ENCODE measurements around the gene FOXP2. TPM values are rescaled to one million over a fixed set of nuclear protein-coding genes. Genes with fewer than 3 reads are reported as not detected.
A peak's percentile ranks its signal among the peaks of the same experiment; 100 is the strongest.

The FOXP2 gene
- total RNA-seq, 4 donors from 2014 or later, result 11.8 to 25.8 (median 17.2) TPM

DNA sequence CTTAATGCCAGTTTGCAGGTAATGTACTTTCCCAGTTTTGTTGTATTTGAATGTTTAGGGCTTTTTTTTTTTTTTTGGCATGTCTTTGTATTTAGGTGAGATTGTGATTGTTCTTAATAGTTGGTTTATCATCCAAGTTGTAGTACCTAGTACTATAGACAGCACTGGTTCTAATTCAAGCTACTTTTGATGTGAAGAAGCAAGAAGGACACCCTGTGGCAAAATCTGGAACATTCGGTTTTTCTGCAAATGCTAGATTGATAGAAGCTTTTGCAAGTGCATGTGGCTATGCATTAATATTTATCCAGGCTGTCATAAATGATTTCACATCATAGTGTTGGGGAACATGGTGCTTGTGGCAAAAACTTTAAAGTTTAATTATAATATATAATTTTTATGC, 248.9 kb downstream of the FOXP2 start:
- no peak for TF ChIP-seq EP300 (IDR thresholded peaks at IDR 0.05)
- TF ChIP-seq, protein P1, sequence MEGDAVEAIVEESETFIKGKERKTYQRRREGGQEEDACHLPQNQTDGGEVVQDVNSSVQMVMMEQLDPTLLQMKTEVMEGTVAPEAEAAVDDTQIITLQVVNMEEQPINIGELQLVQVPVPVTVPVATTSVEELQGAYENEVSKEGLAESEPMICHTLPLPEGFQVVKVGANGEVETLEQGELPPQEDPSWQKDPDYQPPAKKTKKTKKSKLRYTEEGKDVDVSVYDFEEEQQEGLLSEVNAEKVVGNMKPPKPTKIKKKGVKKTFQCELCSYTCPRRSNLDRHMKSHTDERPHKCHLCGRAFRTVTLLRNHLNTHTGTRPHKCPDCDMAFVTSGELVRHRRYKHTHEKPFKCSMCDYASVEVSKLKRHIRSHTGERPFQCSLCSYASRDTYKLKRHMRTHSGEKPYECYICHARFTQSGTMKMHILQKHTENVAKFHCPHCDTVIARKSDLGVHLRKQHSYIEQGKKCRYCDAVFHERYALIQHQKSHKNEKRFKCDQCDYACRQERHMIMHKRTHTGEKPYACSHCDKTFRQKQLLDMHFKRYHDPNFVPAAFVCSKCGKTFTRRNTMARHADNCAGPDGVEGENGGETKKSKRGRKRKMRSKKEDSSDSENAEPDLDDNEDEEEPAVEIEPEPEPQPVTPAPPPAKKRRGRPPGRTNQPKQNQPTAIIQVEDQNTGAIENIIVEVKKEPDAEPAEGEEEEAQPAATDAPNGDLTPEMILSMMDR (IDR thresholded peaks at IDR 0.05), result peak in 1 of 5 experiments; percentile 14
- H3K27me3 ChIP-seq, result no peaks in the 10 kb centered on the region
- H3K9me3 ChIP-seq, result no peaks in the 10 kb centered on the region
- no peak overlapping the region for H3K27ac ChIP-seq
- DNase-seq (ENCODE audit: low spot score in 2 of 2), result no peak
- 35 to 84% methylated on average over 1 of the region's 1 CpG for WGBS, 2 donors
- no peaks in the 10 kb centered on the region for H3K36me3 ChIP-seq
- H3K4me1 ChIP-seq, result no peaks in the 10 kb centered on the region
- H3K4me3 ChIP-seq, result no peak overlapping the region

DNA sequence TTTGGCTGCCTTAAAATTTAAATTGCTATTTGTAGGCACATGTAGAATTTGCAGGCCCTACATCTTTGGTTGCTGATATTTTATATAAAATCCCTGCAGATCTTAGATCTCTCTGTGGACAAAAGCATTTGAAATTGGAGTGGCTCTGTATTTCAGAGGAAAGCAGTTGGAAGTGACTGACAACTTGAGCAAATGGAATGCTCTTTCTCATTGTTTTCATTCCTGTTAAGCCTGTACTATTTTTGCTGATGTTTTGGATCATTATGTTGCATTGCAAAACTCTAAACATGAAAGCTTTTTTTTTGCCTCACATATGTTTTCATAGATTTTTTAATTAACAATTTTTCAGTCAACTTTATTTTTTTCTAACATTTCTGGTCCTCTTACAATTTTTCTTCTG, 256.1 kb downstream of the FOXP2 start:
- Histone ChIP-seq H3K27ac (no peak overlapping the region), H3K4me1 (no peaks in the 10 kb centered on the region), H3K27me3 (no peaks in the 10 kb centered on the region), H3K9me3 (no peaks in the 10 kb centered on the region), H3K36me3 (no peaks in the 10 kb centered on the region), H3K4me3 (no peak overlapping the region)
- TF ChIP-seq EP300 (IDR thresholded peaks at IDR 0.05), result no peak
- TF ChIP-seq, protein P1 (IDR thresholded peaks at IDR 0.05), result no peak
- no peak for TF ChIP-seq POLR2A (IDR thresholded peaks at IDR 0.05)
- no peak for DNase-seq (ENCODE audit: low spot score in 2 of 2)

DNA sequence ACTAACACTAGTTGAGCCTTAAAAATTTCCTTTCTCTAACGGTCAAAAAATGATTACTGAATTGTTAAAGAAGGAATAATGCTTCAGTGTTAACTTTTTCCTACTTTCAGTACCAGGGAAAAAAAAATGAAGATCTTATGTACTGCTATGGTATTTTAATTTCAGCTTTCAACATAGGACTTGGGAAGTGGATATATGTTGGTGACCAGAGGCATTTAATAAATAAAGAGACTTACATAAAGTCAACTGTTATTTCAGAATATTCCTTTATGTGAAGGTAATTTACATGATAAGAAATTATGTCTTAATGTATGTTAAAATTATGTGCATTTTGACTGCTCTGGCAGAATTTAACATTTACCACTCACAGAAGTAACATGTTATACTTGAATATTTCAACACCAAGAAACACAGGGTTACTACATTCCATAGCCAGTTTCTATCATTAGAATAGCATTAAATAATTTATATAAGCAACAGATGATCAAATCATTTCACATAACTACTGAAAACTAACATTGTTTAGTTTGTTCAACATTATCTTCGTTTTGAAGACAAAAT, 257.0 kb downstream of the FOXP2 start:
- Histone ChIP-seq H3K4me3 (no peak overlapping the region), H3K4me1 (no peaks in the 10 kb centered on the region), H3K36me3 (no peaks in the 10 kb centered on the region), H3K9me3 (no peaks in the 10 kb centered on the region), H3K27ac (no peak overlapping the region), H3K27me3 (no peaks in the 10 kb centered on the region)
- no peak for DNase-seq (ENCODE audit: low spot score in 2 of 2)
- TF ChIP-seq POLR2A (IDR thresholded peaks at IDR 0.05), result no peak
- TF ChIP-seq, protein P1 (IDR thresholded peaks at IDR 0.05), result no peak
- no peak for TF ChIP-seq EP300 (IDR thresholded peaks at IDR 0.05)
- 68 to 70% methylated on average over 2 of the region's 2 CpGs for WGBS, 2 donors

DNA sequence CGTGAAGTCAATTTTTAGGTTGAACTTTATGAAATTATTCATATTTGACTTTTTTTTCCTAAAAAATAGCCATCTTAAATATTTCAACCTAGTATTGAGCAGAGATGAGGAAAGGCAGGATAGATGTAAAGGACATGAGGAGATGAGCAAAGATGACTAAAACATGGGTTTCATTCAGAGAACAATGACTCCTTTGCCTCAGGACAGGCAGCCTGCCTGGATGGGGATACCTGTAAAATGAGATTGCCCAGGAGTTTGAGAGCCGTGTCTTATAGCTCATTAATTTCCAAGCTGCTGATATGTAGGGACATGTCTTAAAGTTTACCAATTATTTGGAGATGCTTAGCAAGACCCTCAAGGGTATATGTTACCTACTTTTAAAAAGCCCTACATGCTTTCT, 263.5 kb downstream of the FOXP2 start:
- Histone ChIP-seq H3K27me3 (no peaks in the 10 kb centered on the region), H3K4me1 (no peaks in the 10 kb centered on the region), H3K36me3 (no peaks in the 10 kb centered on the region), H3K27ac (no peak overlapping the region), H3K9me3 (no peaks in the 10 kb centered on the region), H3K4me3 (no peak overlapping the region)
- DNase-seq (ENCODE audit: low spot score in 2 of 2), result no peak
- TF ChIP-seq POLR2A (IDR thresholded peaks at IDR 0.05) (no peak), EP300 (IDR thresholded peaks at IDR 0.05) (no peak)
- TF ChIP-seq, protein P1 (IDR thresholded peaks at IDR 0.05), result no peak
- 85 to 87% methylated on average over 2 of the region's 2 CpGs for WGBS, 2 donors

DNA sequence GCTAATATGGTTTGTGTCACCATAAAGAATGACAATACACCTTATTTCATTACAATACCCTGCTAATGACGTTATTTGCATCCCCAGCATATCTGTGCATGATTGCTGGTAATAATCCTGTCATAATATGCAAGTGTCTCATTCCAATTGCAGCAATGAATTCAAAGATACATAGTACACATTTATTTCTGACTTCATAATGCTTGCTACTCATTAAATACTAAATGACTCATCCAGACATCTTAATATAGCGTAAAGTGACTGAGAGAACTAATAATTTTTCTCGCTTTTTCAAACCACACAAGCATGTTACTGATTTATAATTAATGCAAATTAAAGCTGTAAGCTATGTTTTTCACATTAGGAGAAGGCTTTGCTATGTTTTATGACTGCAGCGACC, 272.6 kb downstream of the FOXP2 start:
- H3K9me3 ChIP-seq, result no peaks in the 10 kb centered on the region
- H3K27me3 ChIP-seq, result no peaks in the 10 kb centered on the region
- H3K27ac ChIP-seq, result no peak overlapping the region
- TF ChIP-seq, protein P1 (IDR thresholded peaks at IDR 0.05), result no peak
- no peak for TF ChIP-seq EP300 (IDR thresholded peaks at IDR 0.05)
- no peak for TF ChIP-seq POLR2A (IDR thresholded peaks at IDR 0.05)
- no peaks in the 10 kb centered on the region for H3K36me3 ChIP-seq
- no peak for DNase-seq (ENCODE audit: low spot score in 2 of 2)
- H3K4me3 ChIP-seq, result no peak overlapping the region
- H3K4me1 ChIP-seq, result no peaks in the 10 kb centered on the region
- WGBS, 2 donors, result 92% methylated on average over 4 of the region's 4 CpGs
